Parathyroid adenoma (tissue), 2 donors: ENCODE data around the gene ALG10.
"Not testable (repeated sequence)": the region's sequence is repeated elsewhere in the genome, so short reads cannot be mapped to it uniquely, and the experiment has no call there.

ENCODE experiments used
- H2AFZ ChIP-seq: fragments of 300-600 bp; sonication (generic); one replicate; pipeline ENCODE4 v1.7.0; 2017; ENCODE audit warnings: antibody characterized with exemption, mild to moderate bottlenecking
- H3K27ac ChIP-seq: fragments of 300-600 bp; sonication (generic); one replicate; pipeline ENCODE4 v1.7.0; 2017
- H3K27me3 ChIP-seq: fragments of 300-600 bp; sonication (generic); one replicate; pipeline ENCODE4 v1.7.0; 2017; ENCODE audit warnings: low read length; ENCODE audit not compliant: control insufficient read depth, insufficient read depth
- H3K36me3 ChIP-seq: fragments of 300-600 bp; sonication (generic); one replicate; pipeline ENCODE4 v1.7.0; 2017; ENCODE audit warnings: low read length; ENCODE audit not compliant: control insufficient read depth, insufficient read depth
- H3K4me1 ChIP-seq: fragments of 300-600 bp; sonication (generic); one replicate; pipeline ENCODE4 v1.7.0; 2017; ENCODE audit warnings: control low read depth
- H3K4me2 ChIP-seq: fragments of 300-600 bp; sonication (generic); one replicate; pipeline ENCODE4 v1.7.0; 2017; ENCODE audit warnings: low read length
- H3K4me3 ChIP-seq: fragments of 300-600 bp; sonication (generic); one replicate; pipeline ENCODE4 v1.7.0; 2017; ENCODE audit warnings: low read depth, low read length
- H3K79me2 ChIP-seq: fragments of 300-600 bp; sonication (generic); one replicate; pipeline ENCODE4 v1.7.0; 2017; ENCODE audit warnings: control low read depth
- H3K9ac ChIP-seq: fragments of 300-600 bp; sonication (generic); one replicate; pipeline ENCODE4 v1.7.0; 2017; ENCODE audit warnings: mild to moderate bottlenecking
- H3K9me3 ChIP-seq: fragments of 300-600 bp; sonication (generic); one replicate; pipeline ENCODE4 v1.7.0; 2017; ENCODE audit warnings: low read length; ENCODE audit not compliant: control insufficient read depth
- CTCF ChIP-seq: fragments of 300-600 bp; sonication (generic); IDR thresholded peaks from one replicate; pipeline ENCODE4 v1.7.0; 2017; ENCODE audit warnings: antibody characterized with exemption, mild to moderate bottlenecking
- donor health status: primary hyperparathyroidism.

ALG10 gene

GRCh38 chr12:34022079-34022830, at the start of gene ALG10:
TSS of gene ALG10 (plus strand) at chr12:34022496. CDS start at chr12:34022600, 104 bp downstream.
- Histone ChIP-seq H3K9ac (peak within 1 kb of the TSS; percentile 43), H3K27ac (peak within 1 kb of the TSS; percentile 64), H3K9me3 (no peaks in the 10 kb centered on the region), H2AFZ (peak within 1 kb of the TSS; percentile 90), H3K27me3 (no peaks in the 10 kb centered on the region), H3K36me3 (no peaks in the 10 kb centered on the region), H3K79me2 (no peaks in the 10 kb centered on the region), H3K4me1 (no peaks in the 10 kb centered on the region), H3K4me3 (peak within 1 kb of the TSS; percentile 75), H3K4me2 (peak within 1 kb of the TSS; percentile 91)
- peak; percentile 76 for TF ChIP-seq CTCF

- not testable (repeated sequence) for H3K4me3 ChIP-seq, H2AFZ ChIP-seq, H3K36me3 ChIP-seq
Observed at GRCh38 chr12:33972884-33973283, 49.4 kb upstream of the ALG10 start.

GRCh38 chr12:33977887-33978286, 44.4 kb upstream of the ALG10 start:
- Histone ChIP-seq H3K4me2 (no peak overlapping the region), H3K4me3 (no peak overlapping the region), H2AFZ (no peak overlapping the region), H3K4me1 (no peaks in the 10 kb centered on the region), H3K9me3 (no peaks in the 10 kb centered on the region), H3K9ac (no peak overlapping the region), H3K36me3 (no peaks in the 10 kb centered on the region), H3K27ac (no peak overlapping the region), H3K79me2 (no peaks in the 10 kb centered on the region), H3K27me3 (no peaks in the 10 kb centered on the region)
- TF ChIP-seq CTCF, result no peak

More at GRCh38 chr12:33972884-33973283, 49.4 kb upstream of the ALG10 start:
- H3K27ac ChIP-seq, H3K4me2 ChIP-seq, H3K4me1 ChIP-seq, H3K9ac ChIP-seq, H3K27me3 ChIP-seq, H3K79me2 ChIP-seq, H3K9me3 ChIP-seq: not testable (repeated sequence)

- Histone ChIP-seq H2AFZ (no peak overlapping the region), H3K4me3 (no peak overlapping the region), H3K4me2 (no peak overlapping the region), H3K27me3 (no peaks in the 10 kb centered on the region), H3K79me2 (no peaks in the 10 kb centered on the region), H3K9me3 (no peaks in the 10 kb centered on the region), H3K27ac (no peak overlapping the region), H3K9ac (no peak overlapping the region), H3K36me3 (no peaks in the 10 kb centered on the region), H3K4me1 (no peaks in the 10 kb centered on the region)
- no peak for TF ChIP-seq CTCF
Observed at GRCh38 chr12:33988197-33988805, 34.0 kb upstream of the ALG10 start.

GRCh38 chr12:33988913-33989312, 33.4 kb upstream of the ALG10 start:
- Histone ChIP-seq H3K27me3 (no peaks in the 10 kb centered on the region), H3K4me3 (no peak overlapping the region), H3K27ac (no peak overlapping the region), H3K4me1 (no peaks in the 10 kb centered on the region), H3K9me3 (no peaks in the 10 kb centered on the region), H3K79me2 (no peaks in the 10 kb centered on the region), H3K4me2 (no peak overlapping the region), H2AFZ (no peak overlapping the region), H3K9ac (no peak overlapping the region), H3K36me3 (no peaks in the 10 kb centered on the region)
- TF ChIP-seq CTCF, result no peak
